Prostate gland (tissue), 2 donors: ENCODE data around the gene SLX1A. TPM values are rescaled to one million over a fixed set of nuclear protein-coding genes. Genes with fewer than 3 reads are reported as not detected.
"Not testable (repeated sequence)": the region's sequence is repeated elsewhere in the genome, so short reads cannot be mapped to it uniquely, and the experiment has no call there.

Source experiments
- DNase-seq: peaks from one replicate; pipeline ENCODE4 v3.0.0-alpha.2; 2019; ENCODE audit warnings: low spot score
- H3K27ac ChIP-seq, 2 donors: fragments of 200-600 bp; sonication (generic); 2 replicates each; pipeline ENCODE4 v1.5.1; 2017 to 2019
- H3K27me3 ChIP-seq: fragments of 200-600 bp; sonication (generic); replicated peaks from 2 replicates; pipeline ENCODE4 v1.5.1; 2019; ENCODE audit not compliant: insufficient read depth
- H3K36me3 ChIP-seq, 2 donors: fragments of 200-600 bp; sonication (generic); 1 replicate in 1 of 2; 2 replicates in 1 of 2; pipeline versions ENCODE4 v1.5.1 to v1.8.1; 2017 to 2019
- H3K4me1 ChIP-seq: fragments of 200-600 bp; sonication (generic); replicated peaks from 2 replicates; pipeline ENCODE4 v1.5.1; 2019
- H3K4me3 ChIP-seq, 2 donors: fragments of 200-600 bp; sonication (generic); 2 replicates each; pipeline ENCODE4 v1.5.1; 2017 to 2019
- H3K9me3 ChIP-seq: fragments of 200-600 bp; sonication (generic); 2 replicates; pipeline ENCODE4 v1.5.1; 2017
- POLR2A ChIP-seq: fragments of 450-650 bp; IDR thresholded peaks from one replicate; pipeline ENCODE4 v1.6.1; 2016; ENCODE audit warnings: antibody characterized with exemption, mild to moderate bottlenecking
- POLR2AphosphoS5 ChIP-seq: sonication (generic); formaldehyde crosslinking; IDR thresholded peaks from one replicate; pipeline ENCODE4 v1.6.1; 2017; ENCODE audit warnings: antibody characterized with exemption
- WGBS: methylation state at CpG from one replicate; pipeline ENCODE4 v1.1.5; 2018; 5-methylcytosine and 5-hydroxymethylcytosine counted together
- intact Hi-C: fragments of 100-400 bp; cut with DNase I; formaldehyde crosslinking; loops from one replicate; pipeline ENCODE4 v1.14.2; 2022
- total RNA-seq, 2 donors: library from RNA; depleted of rRNA; stranded (reverse); fragments of >200 nt; gene quantifications; one replicate each; pipeline ENCODE4 v1.1.0, GENCODE V29; 2016
- TF ChIP-seq, protein P1 (sequence below), 4 experiments: fragments of 200-600 bp in 2 of 4; fragments of 450-650 bp in 2 of 4; sonication (generic) in 2 of 4; IDR thresholded peaks; 1 replicate in 3 of 4; 2 replicates in 1 of 4; pipeline ENCODE4 v1.5.1; 2016 to 2019; ENCODE audit warnings: antibody characterized with exemption in 4 of 4, mild to moderate bottlenecking in 2 of 4, moderate library complexity in 2 of 4

SLX1A gene
- total RNA-seq, 2 donors from 2014 or later: 36.8 to 41.3 TPM

DNA sequence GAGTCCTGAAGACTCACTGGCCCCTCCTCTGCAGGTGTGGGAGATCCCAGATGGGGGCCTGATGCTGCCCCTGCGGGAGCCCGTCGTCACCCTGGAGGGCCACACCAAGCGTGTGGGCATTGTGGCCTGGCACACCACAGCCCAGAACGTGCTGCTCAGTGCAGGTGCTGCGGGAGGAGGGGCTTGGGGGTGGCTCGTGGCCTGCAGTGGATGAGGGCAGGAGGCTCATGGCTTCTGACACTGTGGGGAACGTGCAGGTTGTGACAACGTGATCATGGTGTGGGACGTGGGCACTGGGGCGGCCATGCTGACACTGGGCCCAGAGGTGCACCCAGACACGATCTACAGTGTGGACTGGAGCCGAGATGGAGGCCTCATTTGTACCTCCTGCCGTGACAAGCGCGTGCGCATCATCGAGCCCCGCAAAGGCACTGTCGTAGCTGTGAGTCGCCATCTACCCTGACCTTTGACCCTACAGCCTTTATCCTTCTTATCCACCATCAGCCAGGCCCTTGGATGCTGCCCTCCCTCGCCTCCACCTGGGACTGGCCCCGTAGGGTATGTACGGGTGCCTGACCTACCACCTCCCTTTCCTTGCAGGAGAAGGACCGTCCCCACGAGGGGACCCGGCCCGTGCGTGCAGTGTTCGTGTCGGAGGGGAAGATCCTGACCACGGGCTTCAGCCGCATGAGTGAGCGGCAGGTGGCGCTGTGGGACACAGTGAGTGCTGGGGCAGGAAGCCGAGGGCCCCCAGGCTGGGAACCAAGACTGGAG, 6.7 kb upstream of the SLX1A start:
- WGBS: 54% methylated on average over 35 of the region's 36 CpGs
- DNase-seq: peak; percentile 44
- H3K4me3 ChIP-seq: no peak overlapping the region
- intact Hi-C loops: no loop called here
- no peak for TF ChIP-seq POLR2A
- no peak for TF ChIP-seq POLR2AphosphoS5
- TF ChIP-seq, protein P1, sequence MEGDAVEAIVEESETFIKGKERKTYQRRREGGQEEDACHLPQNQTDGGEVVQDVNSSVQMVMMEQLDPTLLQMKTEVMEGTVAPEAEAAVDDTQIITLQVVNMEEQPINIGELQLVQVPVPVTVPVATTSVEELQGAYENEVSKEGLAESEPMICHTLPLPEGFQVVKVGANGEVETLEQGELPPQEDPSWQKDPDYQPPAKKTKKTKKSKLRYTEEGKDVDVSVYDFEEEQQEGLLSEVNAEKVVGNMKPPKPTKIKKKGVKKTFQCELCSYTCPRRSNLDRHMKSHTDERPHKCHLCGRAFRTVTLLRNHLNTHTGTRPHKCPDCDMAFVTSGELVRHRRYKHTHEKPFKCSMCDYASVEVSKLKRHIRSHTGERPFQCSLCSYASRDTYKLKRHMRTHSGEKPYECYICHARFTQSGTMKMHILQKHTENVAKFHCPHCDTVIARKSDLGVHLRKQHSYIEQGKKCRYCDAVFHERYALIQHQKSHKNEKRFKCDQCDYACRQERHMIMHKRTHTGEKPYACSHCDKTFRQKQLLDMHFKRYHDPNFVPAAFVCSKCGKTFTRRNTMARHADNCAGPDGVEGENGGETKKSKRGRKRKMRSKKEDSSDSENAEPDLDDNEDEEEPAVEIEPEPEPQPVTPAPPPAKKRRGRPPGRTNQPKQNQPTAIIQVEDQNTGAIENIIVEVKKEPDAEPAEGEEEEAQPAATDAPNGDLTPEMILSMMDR (IDR thresholded peaks at IDR 0.05): peak in 3 of 4 experiments; percentile 41 to 73 (median 45)
- no peaks in the 10 kb centered on the region for H3K27me3 ChIP-seq
- H3K9me3 ChIP-seq: no peaks in the 10 kb centered on the region
- no peak overlapping the region for H3K27ac ChIP-seq
- no peaks in the 10 kb centered on the region for H3K4me1 ChIP-seq
- no peaks in the 10 kb centered on the region for H3K36me3 ChIP-seq

DNA sequence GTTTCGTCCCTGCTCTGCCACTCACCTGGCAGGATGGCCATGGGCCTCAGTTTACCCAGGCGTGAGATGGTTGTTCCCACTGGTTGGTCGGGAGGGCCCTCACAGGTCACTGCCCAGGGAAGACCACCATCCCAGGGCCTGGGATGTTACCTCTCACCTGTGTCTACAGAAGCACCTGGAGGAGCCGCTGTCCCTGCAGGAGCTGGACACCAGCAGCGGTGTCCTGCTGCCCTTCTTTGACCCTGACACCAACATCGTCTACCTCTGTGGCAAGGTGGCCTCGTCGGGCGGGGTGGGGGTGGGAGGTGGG, 6.2 kb upstream of the SLX1A start:
- WGBS: 64% methylated on average over 6 of the region's 9 CpGs
- H3K9me3 ChIP-seq: no peaks in the 10 kb centered on the region
- H3K27ac ChIP-seq: no peak overlapping the region
- intact Hi-C loops: no loop called here
- H3K4me3 ChIP-seq: no peak overlapping the region
- no peak for DNase-seq
- no peak for TF ChIP-seq POLR2AphosphoS5
- no peak for TF ChIP-seq POLR2A
- TF ChIP-seq, protein P1 (IDR thresholded peaks at IDR 0.05): no peak
- no peaks in the 10 kb centered on the region for H3K36me3 ChIP-seq
- no peaks in the 10 kb centered on the region for H3K27me3 ChIP-seq
- H3K4me1 ChIP-seq: no peaks in the 10 kb centered on the region

DNA sequence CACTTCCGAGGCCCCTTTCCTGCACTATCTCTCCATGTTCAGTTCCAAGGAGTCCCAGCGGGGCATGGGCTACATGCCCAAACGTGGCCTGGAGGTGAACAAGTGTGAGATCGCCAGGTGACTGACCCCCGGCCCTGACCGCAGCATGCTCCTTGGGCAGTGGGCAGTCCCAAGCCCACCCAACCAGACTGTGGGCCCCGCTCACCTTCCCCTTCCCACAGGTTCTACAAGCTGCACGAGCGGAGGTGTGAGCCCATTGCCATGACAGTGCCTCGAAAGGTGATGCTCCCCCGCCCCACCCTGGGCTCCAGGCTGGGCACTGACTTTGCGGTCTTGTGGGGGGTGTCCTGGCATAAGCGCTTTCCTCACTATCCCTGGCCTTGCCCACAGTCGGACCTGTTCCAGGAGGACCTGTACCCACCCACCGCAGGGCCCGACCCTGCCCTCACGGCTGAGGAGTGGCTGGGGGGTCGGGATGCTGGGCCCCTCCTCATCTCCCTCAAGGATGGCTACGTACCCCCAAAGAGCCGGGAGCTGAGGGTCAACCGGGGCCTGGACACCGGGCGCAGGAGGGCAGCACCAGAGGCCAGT, 5.6 kb upstream of the SLX1A start:
- Histone ChIP-seq H3K27ac (no peak overlapping the region), H3K27me3 (no peaks in the 10 kb centered on the region), H3K4me1 (no peaks in the 10 kb centered on the region), H3K36me3 (no peaks in the 10 kb centered on the region), H3K9me3 (no peaks in the 10 kb centered on the region), H3K4me3 (no peak overlapping the region)
- WGBS: 95% methylated on average over 23 of the region's 23 CpGs
- no peak for DNase-seq
- intact Hi-C loops: no loop called here
- TF ChIP-seq, protein P1 (IDR thresholded peaks at IDR 0.05): no peak
- TF ChIP-seq POLR2A: no peak
- no peak for TF ChIP-seq POLR2AphosphoS5

DNA sequence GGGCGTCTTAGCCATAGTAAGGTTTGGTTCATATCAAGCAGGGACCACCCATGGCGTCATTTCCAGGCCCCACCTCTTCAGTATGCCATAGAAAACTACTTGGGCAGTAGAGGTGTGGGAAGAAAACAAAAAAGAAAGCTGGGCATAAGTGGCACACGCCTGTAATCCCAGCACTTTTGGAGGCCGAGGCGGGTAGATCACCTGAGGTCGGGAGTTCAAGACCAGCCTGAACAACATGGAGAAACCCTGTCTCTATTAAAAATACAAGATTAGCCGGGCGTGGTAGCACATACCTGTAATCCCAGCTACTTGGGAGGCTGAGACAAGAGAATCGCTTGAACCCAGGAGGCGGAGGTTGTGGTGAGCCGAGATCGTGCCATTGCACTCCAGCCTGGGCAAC, 2.5 kb upstream of the SLX1A start:
- H3K9me3 ChIP-seq, H3K27me3 ChIP-seq, H3K4me3 ChIP-seq, H3K27ac ChIP-seq, DNase-seq, intact Hi-C loops, H3K4me1 ChIP-seq, H3K36me3 ChIP-seq: not testable (repeated sequence)
- WGBS: 97% methylated on average over 6 of the region's 12 CpGs

DNA sequence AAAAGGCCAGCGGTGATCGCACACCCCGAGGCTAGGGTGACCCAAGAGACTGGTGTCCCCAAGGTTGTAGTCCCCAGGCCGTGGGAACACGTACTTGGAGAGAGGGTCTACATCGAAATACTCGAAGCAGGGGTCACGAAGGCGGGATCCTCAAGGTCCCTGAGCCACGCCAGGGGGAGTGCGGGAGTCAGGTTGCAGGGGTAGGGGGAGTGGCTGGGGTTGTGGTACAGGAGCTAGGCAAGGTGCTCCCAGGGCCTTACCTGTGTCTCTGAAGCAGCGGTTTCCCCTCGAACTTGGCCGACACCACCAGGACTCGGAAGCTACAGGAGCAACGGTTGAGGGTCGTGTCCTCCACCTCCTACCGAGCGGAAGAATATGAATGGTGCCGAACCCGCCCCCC, 577 bp upstream of the SLX1A start:
- WGBS: no CpG with 5 or more reads among the region's 21 CpGs
- H3K4me1 ChIP-seq, intact Hi-C loops: not testable (repeated sequence)

DNA sequence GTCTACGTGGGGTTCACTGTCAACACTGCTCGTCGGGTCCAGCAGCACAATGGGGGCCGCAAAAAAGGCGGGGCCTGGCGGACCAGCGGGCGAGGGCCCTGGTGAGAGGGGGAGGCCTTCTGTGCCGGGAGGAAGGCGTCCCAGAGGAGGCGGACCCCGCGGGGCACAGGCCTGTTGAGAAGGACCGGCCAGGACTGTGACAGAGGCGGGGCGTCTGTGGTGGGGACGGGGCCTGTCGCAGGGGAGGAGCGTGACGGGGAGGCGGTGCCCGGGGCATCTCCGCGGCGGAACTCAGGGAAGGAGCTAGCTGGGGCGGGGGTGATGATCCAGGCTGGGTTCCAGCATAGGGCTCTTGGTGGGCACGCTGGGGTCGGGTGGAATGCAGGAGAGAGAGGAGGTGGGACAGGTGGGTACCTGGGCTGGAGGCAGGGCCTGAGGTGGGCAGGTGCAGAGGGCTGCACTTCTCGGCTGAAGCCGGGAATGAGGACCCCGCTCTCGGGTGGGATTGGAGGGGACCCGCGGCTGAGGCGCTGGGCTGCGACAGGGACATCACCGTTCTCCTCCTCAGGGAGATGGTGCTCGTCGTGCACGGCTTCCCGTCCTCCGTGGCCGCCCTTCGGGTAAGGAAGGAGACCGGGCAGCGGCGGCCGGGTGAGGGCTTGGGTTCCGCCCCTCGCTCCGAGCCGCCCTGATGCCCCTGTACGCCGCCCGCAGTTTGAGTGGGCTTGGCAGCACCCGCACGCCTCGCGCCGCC, 674 bp downstream of the SLX1A start:
- intact Hi-C loops, H3K4me1 ChIP-seq, H3K27ac ChIP-seq, DNase-seq, H3K9me3 ChIP-seq, H3K27me3 ChIP-seq, H3K36me3 ChIP-seq: not testable (repeated sequence)
- H3K4me3 ChIP-seq: peak overlapping the region; percentile 24 to 29
- WGBS: 0% methylated on average over 13 of the region's 60 CpGs

More for the DNA sequence above, 577 bp upstream of the SLX1A start:
- H3K9me3 ChIP-seq, H3K27ac ChIP-seq, H3K27me3 ChIP-seq, H3K4me3 ChIP-seq, DNase-seq, H3K36me3 ChIP-seq: not testable (repeated sequence)

DNA sequence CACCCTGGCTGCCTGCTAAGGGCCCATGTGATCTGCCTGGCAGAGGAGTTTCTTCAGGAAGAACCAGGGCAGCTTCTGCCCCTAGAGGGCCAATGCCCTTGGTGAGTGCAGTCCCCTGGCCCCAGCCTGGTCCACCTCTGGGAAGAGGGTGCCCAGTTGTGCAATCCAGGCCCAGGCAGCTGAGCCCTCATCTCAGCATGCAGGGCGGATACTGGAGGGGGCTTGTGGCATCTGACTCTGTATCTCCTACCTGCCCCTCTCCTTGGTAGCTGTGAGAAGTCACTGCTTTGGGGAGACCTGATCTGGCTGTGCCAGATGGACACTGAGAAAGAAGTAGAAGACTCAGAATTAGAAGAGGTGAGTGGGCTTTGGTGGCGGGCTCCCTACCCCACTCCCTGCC, 3.3 kb downstream of the SLX1A start:
- WGBS: no CpG with 5 or more reads among the region's 2 CpGs
- H3K9me3 ChIP-seq, H3K36me3 ChIP-seq, H3K27me3 ChIP-seq, H3K4me1 ChIP-seq, DNase-seq, intact Hi-C loops, H3K4me3 ChIP-seq, H3K27ac ChIP-seq: not testable (repeated sequence)

DNA sequence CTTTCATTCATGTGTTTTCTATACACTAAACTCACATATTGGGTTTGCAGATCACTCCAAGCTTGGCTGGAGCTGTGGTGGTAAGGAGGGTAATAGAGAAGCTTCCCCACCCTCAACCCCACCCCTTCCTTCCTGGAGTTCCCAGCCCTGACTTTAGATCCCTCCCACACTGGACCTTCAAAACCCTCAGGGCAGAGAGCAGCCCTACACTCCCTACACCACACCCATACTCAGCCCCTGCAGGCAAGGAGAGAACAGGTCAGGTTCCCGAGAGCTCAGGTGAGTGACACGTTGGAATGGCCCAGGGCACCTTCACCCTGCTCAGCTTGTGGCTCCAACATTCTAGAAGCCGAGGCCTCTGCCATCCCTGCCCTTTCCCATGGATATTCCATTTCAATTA, 5.4 kb downstream of the SLX1A start, which contains the start of gene SULT1A3:
Gene SULT1A3, plus strand, starts transcription at position 207 of the 400 bp plus-strand sequence. CDS start 1,474 bp downstream, outside the sequence.
- H3K36me3 ChIP-seq, H3K9me3 ChIP-seq, intact Hi-C loops, H3K27ac ChIP-seq, H3K27me3 ChIP-seq, DNase-seq, H3K4me1 ChIP-seq, H3K4me3 ChIP-seq: not testable (repeated sequence)
- WGBS: no CpG with 5 or more reads among the region's 3 CpGs
